ENCODE measurements around the gene ROR2.
"Not testable (repeated sequence)": the region's sequence is repeated elsewhere in the genome, so short reads cannot be mapped to it uniquely, and the experiment has no call there.

GRCh38 chr9:91634832-91635231 lies 315.2 kb downstream of the ROR2 start:
- not testable (repeated sequence) for TF ChIP-seq CTCF (IDR thresholded peaks at IDR 0.05; ENCODE audit: insufficient read depth, low read length, poor library complexity, severe bottlenecking); EZH2phosphoT487 (conservative IDR thresholded peaks at IDR 0.05; ENCODE audit: low read length)
